ENCODE data around the gene ZNF600. TPM values are rescaled to one million over a fixed set of nuclear protein-coding genes. Genes with fewer than 3 reads are reported as not detected.

Gene ZNF600
- total RNA-seq = 1.4 and 2.0 TPM in 2 replicates

DNA sequence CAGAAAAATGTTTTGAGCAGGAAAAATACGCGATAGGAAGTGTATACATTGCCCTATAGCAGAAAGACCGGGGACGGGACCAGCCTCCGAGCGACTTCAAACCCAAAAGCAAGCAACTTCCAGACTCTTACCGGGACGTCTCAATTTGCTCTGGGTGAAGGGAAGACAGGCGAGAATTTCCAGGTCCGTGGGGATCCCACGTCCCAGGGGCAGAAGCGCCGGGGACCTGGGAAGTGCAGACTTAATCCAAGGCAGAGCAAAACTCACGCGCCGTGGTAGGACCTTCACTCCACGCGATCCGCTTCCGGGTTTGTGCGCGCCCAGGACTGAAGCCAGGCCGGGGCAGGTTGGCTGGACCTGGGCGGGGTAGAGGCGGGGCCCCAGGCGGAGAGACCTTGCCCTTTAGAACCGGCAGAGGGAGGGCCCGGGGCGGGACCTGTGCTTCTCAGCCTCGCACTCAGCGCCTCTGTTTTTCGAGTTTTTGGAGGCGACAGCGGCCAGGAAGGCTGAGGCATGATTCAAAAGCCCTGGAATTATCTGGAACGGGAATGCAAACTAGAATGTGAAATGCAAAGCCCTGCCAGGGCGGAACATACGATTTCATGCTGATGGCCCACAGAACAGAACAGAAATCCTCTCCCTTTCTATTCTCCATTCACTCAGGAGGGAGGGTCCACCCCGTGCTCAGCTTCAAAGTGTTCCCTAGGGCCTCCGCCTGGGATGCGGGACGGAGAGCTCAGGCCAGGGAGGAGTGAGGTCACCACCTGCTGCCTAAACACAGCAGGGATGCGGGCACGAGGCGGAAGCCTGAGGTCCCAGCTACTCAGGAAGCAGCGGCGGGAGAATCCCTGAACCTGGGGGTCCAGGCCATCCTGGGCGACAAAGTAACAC is at the start of gene ZNF600:
Gene ZNF600, minus strand, starts transcription at position 328 of the 891 bp plus-strand sequence. CDS start 7,903 bp downstream, outside the sequence.

DNA sequence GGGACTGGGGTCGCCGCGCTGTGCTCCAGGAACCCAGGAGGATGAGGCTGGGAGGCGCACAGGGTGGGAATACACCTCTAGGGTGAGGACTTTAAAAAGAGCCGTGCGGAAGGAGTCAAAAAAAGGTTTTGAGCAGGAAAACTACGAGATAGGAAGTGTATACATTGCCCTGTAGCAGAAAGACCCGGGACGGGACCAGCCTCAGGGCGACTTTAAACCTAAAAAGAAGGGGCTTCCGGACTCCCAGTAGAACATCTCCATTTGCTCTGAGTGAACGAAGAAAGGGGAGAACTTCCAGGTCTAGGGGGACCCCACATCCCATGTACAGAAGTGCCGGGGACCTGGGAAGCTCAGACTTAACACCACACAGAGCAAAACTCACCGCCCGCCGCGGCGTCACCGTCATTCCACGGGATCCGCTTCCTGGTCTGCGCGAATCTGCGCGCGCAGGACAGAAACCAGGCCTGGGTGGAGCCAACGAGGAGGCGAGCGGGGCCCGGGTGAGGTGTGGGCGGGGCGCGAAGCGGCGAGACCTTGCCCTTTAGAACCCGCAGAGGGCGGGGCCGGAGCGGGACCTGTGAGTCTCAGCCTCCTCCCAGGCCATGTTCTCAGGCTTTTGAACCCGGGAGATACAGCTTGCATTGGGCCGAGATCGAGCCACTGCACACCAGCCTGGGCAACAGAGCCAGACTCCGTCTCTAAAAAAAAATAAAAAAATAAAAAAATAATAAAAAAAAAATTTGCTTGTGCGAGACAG is 34.8 kb upstream of the ZNF600 start, which contains the start of gene ZNF28:
Gene ZNF28, minus strand, starts transcription at position 430 of the 757 bp plus-strand sequence. CDS start 3,675 bp downstream, outside the sequence.

DNA sequence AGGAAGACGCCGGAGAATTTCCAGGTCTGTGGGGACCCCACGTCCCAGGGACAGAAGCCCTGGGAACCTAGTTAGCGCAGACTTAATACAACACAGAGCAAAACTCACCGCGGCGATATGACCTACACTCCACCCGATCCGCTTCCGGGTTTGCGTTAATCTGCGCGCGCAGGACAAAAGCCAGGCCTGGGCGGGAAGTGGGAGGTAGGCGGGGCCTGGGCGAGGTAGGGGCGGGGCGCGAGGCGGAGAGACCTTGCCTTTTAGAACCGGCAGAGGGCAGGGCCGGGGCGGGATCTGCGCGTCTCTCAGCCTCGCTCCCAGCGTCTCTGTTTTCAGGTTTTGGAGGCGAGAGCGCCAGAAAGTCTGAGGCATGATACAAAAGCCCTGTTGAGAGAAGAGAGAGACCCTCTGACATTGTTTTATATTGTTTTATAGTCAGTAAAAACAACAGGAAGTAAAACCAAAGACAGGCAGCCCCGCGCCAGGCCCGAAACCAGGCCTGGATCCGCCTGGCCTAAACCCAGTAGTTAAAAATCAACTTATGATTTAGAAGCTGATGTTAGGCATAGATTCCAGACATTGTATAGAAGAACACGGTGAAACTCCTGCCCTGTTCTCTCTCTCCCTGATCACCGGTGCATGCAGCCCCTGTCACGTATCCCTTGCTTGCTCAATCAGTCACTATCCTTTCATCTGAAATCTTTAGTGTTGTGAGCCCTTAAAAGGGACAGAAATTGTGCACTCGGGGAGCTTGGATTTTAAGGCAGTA is 51.5 kb downstream of the ZNF600 start, which contains the start of gene ZNF611:
Gene ZNF611, minus strand, starts transcription at position 152 of the 769 bp plus-strand sequence. CDS start 19,150 bp downstream, outside the sequence.

Other genes starting within 250 kb of the ZNF600 start
- 3.2 and 7.1 TPM in 2 replicates for gene ZNF701, start 216.5 kb downstream of the ZNF600 start, total RNA-seq
- 14.1 and 14.4 TPM in 2 replicates for gene ZNF83, start 148.4 kb downstream of the ZNF600 start, total RNA-seq
- gene ZNF611, start 51.7 kb downstream of the ZNF600 start, total RNA-seq = 5.0 and 5.8 TPM in 2 replicates
- 8.7 and 9.5 TPM in 2 replicates for gene ZNF28, start 34.8 kb upstream of the ZNF600 start, total RNA-seq
- 6.9 and 8.2 TPM in 2 replicates for gene ZNF468, start 70.8 kb upstream of the ZNF600 start, total RNA-seq
- gene ZNF320, start 110.8 kb upstream of the ZNF600 start, total RNA-seq = 2.0 and 10.8 TPM in 2 replicates
- 2.7 and 3.5 TPM in 2 replicates for gene ZNF888, start 136.6 kb upstream of the ZNF600 start, total RNA-seq
- gene ZNF816, start 176.1 kb upstream of the ZNF600 start, total RNA-seq = 3.5 and 11.5 TPM in 2 replicates
- gene ERVV-1, start 227.1 kb upstream of the ZNF600 start, total RNA-seq = not detected in 2 replicates

Data from myometrial cell (primary cell).